GM12801 (cell line): ENCODE results near the gene ANOS1.

ENCODE experiments used
- CTCF ChIP-seq: IDR thresholded peaks from one replicate; pipeline ENCODE4 v1.5.1; 2011; ENCODE audit warnings: control low read depth; ENCODE audit not compliant: insufficient read length; ENCODE audit errors: extremely low read depth

Gene ANOS1

GRCh38 chrX:8743126-8743732 lies 11.3 kb upstream of the ANOS1 start:
- TF ChIP-seq CTCF = no peak

GRCh38 chrX:8741981-8742380 lies 10.0 kb upstream of the ANOS1 start:
- no peak for TF ChIP-seq CTCF

- TF ChIP-seq CTCF = no peak
Measured at GRCh38 chrX:8738588-8739189, 6.8 kb upstream of the ANOS1 start.

- TF ChIP-seq CTCF = no peak
Measured at GRCh38 chrX:8737883-8738282, 5.9 kb upstream of the ANOS1 start.

GRCh38 chrX:8730812-8731558 lies 952 bp downstream of the ANOS1 start:
- TF ChIP-seq CTCF = no peak

GRCh38 chrX:8729811-8730210 lies 2.1 kb downstream of the ANOS1 start:
- no peak for TF ChIP-seq CTCF

GRCh38 chrX:8728932-8729535 lies 2.9 kb downstream of the ANOS1 start:
- TF ChIP-seq CTCF = no peak
